GM23248 (cell line): ENCODE measurements around the gene ECI2. TPM values are rescaled to one million over a fixed set of nuclear protein-coding genes. Genes with fewer than 3 reads are reported as not detected.
A peak's percentile ranks its signal among the peaks of the same experiment; 100 is the strongest.

Experiments used
- DNase-seq: peaks from one replicate; pipeline ENCODE4 v3.0.0-alpha.2; 2015
- H2AFZ ChIP-seq: fragments of 200-600 bp; sonication (generic); 2 replicates; pipeline ENCODE4 v1.6.1; 2016; ENCODE audit warnings: antibody characterized with exemption
- H3F3A ChIP-seq: fragments of 200-600 bp; sonication (generic); 2 replicates; pipeline ENCODE4 v1.6.1; 2016; ENCODE audit warnings: mild to moderate bottlenecking, antibody characterized with exemption, mixed run types; ENCODE audit not compliant: insufficient read depth
- H3K27ac ChIP-seq: fragments of 200-600 bp; sonication (generic); 2 replicates; pipeline ENCODE4 v1.5.1; 2016; ENCODE audit warnings: mild to moderate bottlenecking
- H3K27me3 ChIP-seq: fragments of 200-600 bp; sonication (generic); replicated peaks from 2 replicates; pipeline ENCODE4 v1.6.1; 2016; ENCODE audit warnings: mild to moderate bottlenecking; ENCODE audit not compliant: insufficient read depth
- H3K36me3 ChIP-seq: fragments of 200-600 bp; sonication (generic); 2 replicates; pipeline ENCODE4 v1.6.1; 2016; ENCODE audit warnings: low read depth, mild to moderate bottlenecking
- H3K4me1 ChIP-seq: fragments of 200-600 bp; sonication (generic); 2 replicates; pipeline ENCODE4 v1.6.1; 2016; ENCODE audit warnings: mild to moderate bottlenecking; ENCODE audit not compliant: insufficient read depth
- H3K4me2 ChIP-seq: fragments of 200-600 bp; sonication (generic); one replicate; pipeline ENCODE4 v1.6.1; 2016; ENCODE audit warnings: mild to moderate bottlenecking; ENCODE audit not compliant: unreplicated experiment
- H3K4me3 ChIP-seq: fragments of 200-600 bp; sonication (generic); 2 replicates; pipeline ENCODE4 v1.5.1; 2016; ENCODE audit warnings: mild to moderate bottlenecking
- H3K79me2 ChIP-seq: fragments of 200-600 bp; sonication (generic); 2 replicates; pipeline ENCODE4 v1.6.1; 2016; ENCODE audit warnings: mild to moderate bottlenecking; ENCODE audit not compliant: insufficient read depth
- H3K9ac ChIP-seq: fragments of 200-600 bp; sonication (generic); 2 replicates; pipeline ENCODE4 v1.6.1; 2016; ENCODE audit warnings: mild to moderate bottlenecking
- H3K9me2 ChIP-seq: fragments of 200-600 bp; sonication (generic); 2 replicates; pipeline ENCODE4 v1.6.1; 2016; ENCODE audit warnings: mixed run types, mild to moderate bottlenecking, moderate library complexity; ENCODE audit not compliant: insufficient read depth
- H3K9me3 ChIP-seq: fragments of 200-600 bp; sonication (generic); one replicate; pipeline ENCODE4 v1.6.1; 2017; ENCODE audit warnings: low read depth
- H4K20me1 ChIP-seq: fragments of 200-600 bp; sonication (generic); 2 replicates; pipeline ENCODE4 v1.6.0; 2016; ENCODE audit not compliant: insufficient read depth
- EZH2 ChIP-seq: fragments of 200-600 bp; sonication (generic); IDR thresholded peaks from 2 replicates; pipeline ENCODE4 v1.6.1; 2018; ENCODE audit warnings: antibody characterized with exemption, mild to moderate bottlenecking; ENCODE audit not compliant: insufficient read depth, poor library complexity, severe bottlenecking
- EZH2phosphoT487 ChIP-seq: fragments of 200-600 bp; sonication (generic); IDR thresholded peaks from 2 replicates; pipeline ENCODE4 v1.6.1; 2018; ENCODE audit warnings: antibody characterized with exemption, moderate library complexity, mild to moderate bottlenecking, low read depth; ENCODE audit not compliant: insufficient read depth
- WGBS, 2 experiments: methylation state at CpG; one replicate each; pipeline ENCODE4 v1.1.6; 2015 to 2017; ENCODE audit warnings: low lambda C conversion rate in 2 of 2, low coverage in 1 of 2; ENCODE audit errors: missing lambda C conversion rate in 2 of 2; 5-methylcytosine and 5-hydroxymethylcytosine counted together
- in situ Hi-C: fragments of 300-500 bp; cut with MboI; formaldehyde crosslinking; loops from 2 replicates; pipeline ENCODE4 v1.15.0; 2020
- polyA plus RNA-seq: library from polyadenylated mRNA; unstranded; fragments of >200 nt; fragmentation: Nextera tagmentation; extraction: Ambion mirVana; gene quantifications from 2 replicates; pipeline ENCODE4 v1.2.1, GENCODE V29; 2016
- total RNA-seq: library from RNA; depleted of rRNA; stranded (reverse); fragments of >200 nt; shearing (Covaris generic); gene quantifications from 2 replicates; pipeline ENCODE4 v1.2.3, GENCODE V29; 2014

Gene ECI2
- total and polyA plus RNA-seq, 2 experiments from 2014 or later, result 116 to 134 TPM

DNA sequence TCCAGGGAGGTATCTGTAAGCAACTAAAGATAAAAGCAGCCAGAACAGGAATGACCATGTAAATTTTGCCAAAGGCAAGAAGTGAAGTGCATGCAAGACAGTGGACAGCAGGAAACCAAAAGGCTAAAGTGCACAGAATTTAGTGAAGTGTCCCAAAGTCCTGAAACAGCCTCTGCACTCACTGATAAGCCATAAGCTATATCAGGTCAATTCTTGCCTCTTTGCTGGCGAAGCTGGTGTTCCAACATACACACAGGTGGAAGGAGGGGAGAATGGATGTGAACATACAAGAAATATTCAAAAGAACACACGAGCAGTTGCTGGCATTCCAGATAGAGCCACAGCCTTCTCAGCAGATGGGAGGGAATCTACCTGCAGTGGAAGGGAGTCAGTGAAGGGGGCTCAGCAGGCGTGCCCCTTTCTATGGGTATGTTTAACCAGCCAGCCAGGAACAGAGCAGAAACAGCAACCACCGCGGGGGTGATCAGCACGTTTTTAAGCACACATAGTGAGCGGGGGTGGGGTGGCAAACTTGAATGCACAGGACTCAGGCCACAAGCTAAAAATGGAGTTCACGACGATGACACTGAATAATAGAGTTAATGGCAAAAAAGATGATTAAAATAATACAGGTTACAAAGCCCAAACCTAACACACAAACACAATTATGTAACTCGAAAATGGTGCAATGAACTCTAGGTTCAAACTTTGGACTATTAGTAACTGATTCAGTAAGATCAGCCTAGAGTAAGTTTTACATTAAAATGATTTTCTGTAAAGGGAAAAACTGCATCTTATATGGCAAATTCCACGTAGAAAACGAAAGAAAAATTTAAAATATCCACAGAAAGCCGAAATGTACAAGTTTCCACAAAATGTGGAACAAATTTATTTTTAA, 1.2 kb downstream of the ECI2 start:
- H3K4me1 ChIP-seq, result peaks cover 13% of the 10 kb centered on the region
- peak overlapping the region; percentile 80 for H3K4me3 ChIP-seq
- H2AFZ ChIP-seq, result peak overlapping the region; percentile 73
- WGBS, 2 experiments, result 6 to 7% methylated on average over 13 of the region's 13 CpGs
- peak overlapping the region; percentile 89 for H3K4me2 ChIP-seq
- no peaks in the 10 kb centered on the region for H4K20me1 ChIP-seq
- H3F3A ChIP-seq, result no peaks in the 10 kb centered on the region
- DNase-seq, result peak; percentile 59
- H3K36me3 ChIP-seq, result peaks cover 15% of the 10 kb centered on the region; the same call in 1 of the 2 replicates
- peak overlapping the region; percentile 80 for H3K27ac ChIP-seq
- no peak for TF ChIP-seq EZH2phosphoT487
- TF ChIP-seq EZH2, result no peak
- peaks cover 54% of the 10 kb centered on the region for H3K79me2 ChIP-seq
- peak overlapping the region; percentile 84 for H3K9ac ChIP-seq
- no peaks in the 10 kb centered on the region for H3K27me3 ChIP-seq
- in situ Hi-C loops, result no loop called here
- H3K9me2 ChIP-seq, result no peaks in the 10 kb centered on the region
- no peaks in the 10 kb centered on the region for H3K9me3 ChIP-seq

- in situ Hi-C loops, result no loop called here
- H3K27ac ChIP-seq, result no peak overlapping the region
- H3F3A ChIP-seq, result peaks cover 24% of the 10 kb centered on the region
- H3K9me3 ChIP-seq, result no peaks in the 10 kb centered on the region
- H2AFZ ChIP-seq, result no peak overlapping the region
- H3K4me1 ChIP-seq, result peaks cover 23% of the 10 kb centered on the region
- no peaks in the 10 kb centered on the region for H3K27me3 ChIP-seq
- H4K20me1 ChIP-seq, result no peaks in the 10 kb centered on the region
- peaks cover 36% of the 10 kb centered on the region for H3K36me3 ChIP-seq
- no peak overlapping the region for H3K9ac ChIP-seq
- H3K79me2 ChIP-seq, result peaks cover 54% of the 10 kb centered on the region
- no peak overlapping the region for H3K4me2 ChIP-seq
- no peaks in the 10 kb centered on the region for H3K9me2 ChIP-seq
- DNase-seq, result no peak
- WGBS, 2 experiments, result 93% methylated on average over 5 of the region's 5 CpGs
- H3K4me3 ChIP-seq, result no peak overlapping the region
- TF ChIP-seq EZH2phosphoT487, result no peak
- TF ChIP-seq EZH2, result no peak
Measured at GRCh38 chr6:4130357-4130987, 4.9 kb downstream of the ECI2 start.

- peak; percentile 19 for DNase-seq
- H3K79me2 ChIP-seq, result peaks cover 47% of the 10 kb centered on the region
- no peak for TF ChIP-seq EZH2
- no peak for TF ChIP-seq EZH2phosphoT487
- H3K27me3 ChIP-seq, result no peaks in the 10 kb centered on the region
- in situ Hi-C loops, result no loop called here
- no peak overlapping the region for H2AFZ ChIP-seq
- peaks cover 24% of the 10 kb centered on the region for H3F3A ChIP-seq
- H3K36me3 ChIP-seq, result peaks cover 43% of the 10 kb centered on the region
- H3K4me2 ChIP-seq, result no peak overlapping the region
- H3K4me1 ChIP-seq, result peaks cover 28% of the 10 kb centered on the region
- H3K4me3 ChIP-seq, result no peak overlapping the region
- no peaks in the 10 kb centered on the region for H3K9me3 ChIP-seq
- no peaks in the 10 kb centered on the region for H4K20me1 ChIP-seq
- no peak overlapping the region for H3K9ac ChIP-seq
- H3K9me2 ChIP-seq, result no peaks in the 10 kb centered on the region
- no peak overlapping the region for H3K27ac ChIP-seq
Measured at GRCh38 chr6:4129446-4129845, 5.9 kb downstream of the ECI2 start.

DNA sequence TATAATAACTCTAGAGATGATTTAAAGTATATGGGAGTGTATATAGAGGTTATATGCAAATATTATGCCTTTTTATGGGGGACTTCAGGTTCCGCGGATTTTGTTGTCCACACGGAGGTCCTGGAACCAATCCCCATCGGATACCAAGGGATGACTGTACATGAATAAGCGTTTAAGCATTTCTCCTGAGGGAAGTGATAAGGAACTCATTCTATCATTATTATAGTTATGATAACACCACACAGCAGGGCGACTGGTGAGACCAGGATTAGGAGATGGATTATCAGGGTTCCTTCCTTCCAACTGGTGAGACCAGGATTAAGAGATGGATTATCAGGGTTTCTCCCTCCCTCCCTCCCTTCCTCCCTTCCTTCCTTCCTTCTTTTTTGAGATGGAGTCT, 6.6 kb downstream of the ECI2 start:
- Histone ChIP-seq H3K4me1 (peaks cover 24% of the 10 kb centered on the region), H3K27ac (no peak overlapping the region), H3K9ac (no peak overlapping the region), H4K20me1 (no peaks in the 10 kb centered on the region), H3K36me3 (peaks cover 50% of the 10 kb centered on the region), H3K4me3 (no peak overlapping the region), H3K79me2 (peaks cover 40% of the 10 kb centered on the region), H3K4me2 (no peak overlapping the region), H2AFZ (no peak overlapping the region), H3K9me3 (no peaks in the 10 kb centered on the region), H3K9me2 (no peaks in the 10 kb centered on the region), H3K27me3 (no peaks in the 10 kb centered on the region), H3F3A (peaks cover 24% of the 10 kb centered on the region)
- no peak for DNase-seq
- in situ Hi-C loops, result no loop called here
- no peak for TF ChIP-seq EZH2
- WGBS, 2 experiments, result 92 to 95% methylated on average over 6 of the region's 6 CpGs
